Gastrocnemius medialis (tissue), 4 donors: ENCODE data around the gene BNC2. TPM values are rescaled to one million over a fixed set of nuclear protein-coding genes. Genes with fewer than 3 reads are reported as not detected.

Experiments used
- ATAC-seq, 2 donors: fragments of 150-250 bp; one replicate each; pipeline ENCODE4 v1.9.1; 2016
- DNase-seq, 2 donors: peaks; one replicate each; pipeline ENCODE4 v3.0.0-alpha.2; 2019
- H3K27ac ChIP-seq, 4 donors: fragments of 200-600 bp; sonication (generic); 1 replicate in 1 of 4; 2 replicates in 3 of 4; pipeline ENCODE4 v1.5.1; 2016 to 2018; ENCODE audit warnings: mild to moderate bottlenecking in 2 of 4, moderate library complexity in 1 of 4
- H3K27me3 ChIP-seq, 3 donors: fragments of 200-600 bp; sonication (generic) in 2 of 3; 1 replicate in 1 of 3; 2 replicates in 2 of 3; pipeline versions ENCODE4 v1.5.1 to v1.6.0; 2016 to 2019; ENCODE audit warnings: mild to moderate bottlenecking in 1 of 3, moderate library complexity in 1 of 3
- H3K36me3 ChIP-seq, 2 donors: fragments of 200-600 bp; sonication (generic) in 1 of 2; one replicate each; pipeline ENCODE4 v1.5.1; 2017 to 2018
- H3K4me1 ChIP-seq, 2 donors: fragments of 200-600 bp; sonication (generic) in 1 of 2; one replicate each; pipeline ENCODE4 v1.5.1; 2016 to 2017; ENCODE audit warnings: mild to moderate bottlenecking in 2 of 2
- H3K4me3 ChIP-seq, 4 donors: fragments of 200-600 bp; sonication (generic) in 3 of 4; 1 replicate in 1 of 4; 2 replicates in 3 of 4; pipeline ENCODE4 v1.5.1; 2016 to 2019; ENCODE audit warnings: mild to moderate bottlenecking in 2 of 4
- H3K9me3 ChIP-seq, 3 donors: fragments of 200-600 bp; sonication (generic) in 2 of 3; 1 replicate in 1 of 3; 2 replicates in 2 of 3; pipeline ENCODE4 v1.5.1; 2016 to 2019
- POLR2A ChIP-seq, 2 donors: fragments of 450-650 bp; IDR thresholded peaks; one replicate each; pipeline ENCODE4 v1.6.1; 2017; ENCODE audit warnings: antibody characterized with exemption in 2 of 2, mild to moderate bottlenecking in 2 of 2, moderate library complexity in 2 of 2
- in situ Hi-C, 4 donors: fragments of 200-750 bp; cut with MboI; loops; one replicate each; pipeline versions ENCODE4 v1.15.0 to v1.8.0; 2017; ENCODE audit warnings: low sequenced_read_pairs in 4 of 4
- intact Hi-C: fragments of 100-400 bp; cut with DNase I; formaldehyde crosslinking; loops from one replicate; pipeline ENCODE4 v1.15.1; 2023; ENCODE audit warnings: low total_unique reads
- total RNA-seq, 4 donors: library from RNA; depleted of rRNA; stranded (reverse); fragments of >200 nt; gene quantifications; one replicate each; pipeline versions ENCODE4 v1.1.0 to v1.2.3, GENCODE V29; 2016
- TF ChIP-seq, protein P1 (sequence below), 5 experiments: fragments of 450-650 bp in 3 of 5; fragments of 200-600 bp in 2 of 5; sonication (generic) in 2 of 5; IDR thresholded peaks in 4 of 5; conservative IDR thresholded peaks in 1 of 5; 1 replicate in 4 of 5; 2 replicates in 1 of 5; pipeline ENCODE4 v1.5.1; 2016 to 2019; ENCODE audit warnings: antibody characterized with exemption in 5 of 5, mild to moderate bottlenecking in 3 of 5, moderate library complexity in 3 of 5

Gene BNC2
- total RNA-seq, 4 donors from 2014 or later = 40.9 to 122 (median 68.7) TPM

- TF ChIP-seq POLR2A (IDR thresholded peaks at IDR 0.05) = no peak
- TF ChIP-seq, protein P1, sequence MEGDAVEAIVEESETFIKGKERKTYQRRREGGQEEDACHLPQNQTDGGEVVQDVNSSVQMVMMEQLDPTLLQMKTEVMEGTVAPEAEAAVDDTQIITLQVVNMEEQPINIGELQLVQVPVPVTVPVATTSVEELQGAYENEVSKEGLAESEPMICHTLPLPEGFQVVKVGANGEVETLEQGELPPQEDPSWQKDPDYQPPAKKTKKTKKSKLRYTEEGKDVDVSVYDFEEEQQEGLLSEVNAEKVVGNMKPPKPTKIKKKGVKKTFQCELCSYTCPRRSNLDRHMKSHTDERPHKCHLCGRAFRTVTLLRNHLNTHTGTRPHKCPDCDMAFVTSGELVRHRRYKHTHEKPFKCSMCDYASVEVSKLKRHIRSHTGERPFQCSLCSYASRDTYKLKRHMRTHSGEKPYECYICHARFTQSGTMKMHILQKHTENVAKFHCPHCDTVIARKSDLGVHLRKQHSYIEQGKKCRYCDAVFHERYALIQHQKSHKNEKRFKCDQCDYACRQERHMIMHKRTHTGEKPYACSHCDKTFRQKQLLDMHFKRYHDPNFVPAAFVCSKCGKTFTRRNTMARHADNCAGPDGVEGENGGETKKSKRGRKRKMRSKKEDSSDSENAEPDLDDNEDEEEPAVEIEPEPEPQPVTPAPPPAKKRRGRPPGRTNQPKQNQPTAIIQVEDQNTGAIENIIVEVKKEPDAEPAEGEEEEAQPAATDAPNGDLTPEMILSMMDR (IDR thresholded peaks at IDR 0.05 in 4 of 5, conservative IDR thresholded peaks at IDR 0.05 in 1 of 5) = no peak
- in situ Hi-C loops = loop anchor here in 1 of 4 donors (25.0 kb wide), 1 partner anchor 103 kb away; no protein-coding TSS in a partner anchor
- no peak overlapping the region for H3K4me3 ChIP-seq
- H3K4me1 ChIP-seq = peaks cover 0 to 6% of the 10 kb centered on the region in 2 donors
- no peaks in the 10 kb centered on the region for H3K27me3 ChIP-seq
- ATAC-seq (no peak), DNase-seq (no peak)
- H3K36me3 ChIP-seq = no peaks in the 10 kb centered on the region
- no peaks in the 10 kb centered on the region for H3K9me3 ChIP-seq
- intact Hi-C loops = no loop called here
- no peak overlapping the region for H3K27ac ChIP-seq
Observed at GRCh38 chr9:16515207-16515606, 355.3 kb downstream of the BNC2 start.

DNA sequence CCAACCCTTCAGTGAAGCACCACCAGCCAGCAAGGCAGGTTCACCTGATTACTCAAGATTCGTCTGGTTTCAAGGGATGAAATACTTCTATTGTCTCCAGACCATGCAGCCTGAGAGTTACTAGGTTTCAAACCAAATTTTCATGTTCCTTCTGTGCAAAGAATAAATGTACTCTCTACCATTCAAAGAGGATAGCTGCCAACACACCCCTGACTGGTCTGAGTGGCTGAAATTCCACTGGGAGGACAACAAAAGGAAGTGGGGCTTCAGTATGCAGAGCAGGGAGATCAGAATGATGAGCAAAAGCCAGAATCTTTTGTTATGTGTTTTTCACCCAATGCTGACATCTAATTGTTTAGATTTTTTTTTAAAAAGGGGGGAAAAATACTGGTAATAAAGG, 356.3 kb downstream of the BNC2 start:
- TF ChIP-seq, protein P1 (IDR thresholded peaks at IDR 0.05 in 4 of 5, conservative IDR thresholded peaks at IDR 0.05 in 1 of 5) = no peak
- no peak for TF ChIP-seq POLR2A (IDR thresholded peaks at IDR 0.05)
- H3K4me3 ChIP-seq = no peak overlapping the region
- peaks cover 0 to 6% of the 10 kb centered on the region in 2 donors for H3K4me1 ChIP-seq
- no peaks in the 10 kb centered on the region for H3K27me3 ChIP-seq
- H3K36me3 ChIP-seq = no peaks in the 10 kb centered on the region
- H3K9me3 ChIP-seq = no peaks in the 10 kb centered on the region
- intact Hi-C loops = no loop called here
- no peak for ATAC-seq
- no peak overlapping the region for H3K27ac ChIP-seq
- in situ Hi-C loops = loop anchor here in 1 of 4 donors (25.0 kb wide), 1 partner anchor 102 kb away; no protein-coding TSS in a partner anchor
- DNase-seq = no peak

- Histone ChIP-seq H3K4me1 (peaks cover 0 to 6% of the 10 kb centered on the region in 2 donors), H3K4me3 (no peak overlapping the region), H3K36me3 (no peaks in the 10 kb centered on the region), H3K27me3 (no peaks in the 10 kb centered on the region), H3K9me3 (no peaks in the 10 kb centered on the region), H3K27ac (no peak overlapping the region)
- no peak for ATAC-seq
- DNase-seq = no peak
- intact Hi-C loops (no loop called here), in situ Hi-C loops (loop anchor here in 1 of 4 donors (25.0 kb wide), 1 partner anchor 100 kb away; no protein-coding TSS in a partner anchor)
- TF ChIP-seq POLR2A (IDR thresholded peaks at IDR 0.05) = no peak
- TF ChIP-seq, protein P1 (IDR thresholded peaks at IDR 0.05 in 4 of 5, conservative IDR thresholded peaks at IDR 0.05 in 1 of 5) = no peak
Observed at GRCh38 chr9:16512281-16512680, 358.2 kb downstream of the BNC2 start.

DNA sequence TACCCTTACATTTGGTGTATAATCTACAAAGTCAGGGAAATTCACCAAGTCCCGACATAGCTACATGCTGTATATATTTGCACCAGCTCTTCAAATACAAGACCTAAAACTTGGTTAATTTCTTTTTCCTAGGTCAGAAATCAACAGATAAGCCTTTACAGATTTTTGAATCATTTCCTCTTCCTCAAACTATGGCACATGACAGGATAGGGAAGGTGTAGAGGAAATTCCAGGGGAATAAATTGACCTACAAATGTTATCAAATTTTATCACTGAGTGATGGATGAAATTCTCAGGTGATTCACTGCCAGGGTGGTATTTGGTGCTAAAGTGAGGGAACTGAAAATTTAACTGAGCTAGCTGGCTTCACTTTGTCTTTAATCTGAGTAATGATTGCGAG, 360.0 kb downstream of the BNC2 start:
- H3K27me3 ChIP-seq = no peaks in the 10 kb centered on the region
- ATAC-seq (no peak), DNase-seq (no peak)
- H3K36me3 ChIP-seq = no peaks in the 10 kb centered on the region
- no peaks in the 10 kb centered on the region for H3K9me3 ChIP-seq
- TF ChIP-seq, protein P1 (IDR thresholded peaks at IDR 0.05 in 4 of 5, conservative IDR thresholded peaks at IDR 0.05 in 1 of 5) = no peak
- TF ChIP-seq POLR2A (IDR thresholded peaks at IDR 0.05) = no peak
- no peak overlapping the region for H3K27ac ChIP-seq
- H3K4me3 ChIP-seq = no peak overlapping the region
- intact Hi-C loops (no loop called here), in situ Hi-C loops (loop anchor here in 1 of 4 donors (25.0 kb wide), 1 partner anchor 98 kb away; no protein-coding TSS in a partner anchor)
- H3K4me1 ChIP-seq = peaks cover 0 to 6% of the 10 kb centered on the region in 2 donors

- in situ Hi-C loops = loop anchor here in 1 of 4 donors (25.0 kb wide), 1 partner anchor 98 kb away; no protein-coding TSS in a partner anchor
- ATAC-seq (no peak), DNase-seq (no peak)
- Histone ChIP-seq H3K9me3 (no peaks in the 10 kb centered on the region), H3K27me3 (no peaks in the 10 kb centered on the region), H3K4me1 (peaks cover 0 to 2% of the 10 kb centered on the region in 2 donors), H3K27ac (no peak overlapping the region), H3K4me3 (no peak overlapping the region), H3K36me3 (no peaks in the 10 kb centered on the region)
- intact Hi-C loops = no loop called here
- TF ChIP-seq POLR2A (IDR thresholded peaks at IDR 0.05) = no peak
- TF ChIP-seq, protein P1 (IDR thresholded peaks at IDR 0.05 in 4 of 5, conservative IDR thresholded peaks at IDR 0.05 in 1 of 5) = no peak
Observed at GRCh38 chr9:16509997-16510396, 360.5 kb downstream of the BNC2 start.
